Astrocyte (in vitro differentiated cells and primary cell): ENCODE measurements around the gene FRMD8. TPM values are rescaled to one million over a fixed set of nuclear protein-coding genes. Genes with fewer than 3 reads are reported as not detected.

ENCODE experiments used
- DNase-seq: peaks from one replicate; pipeline ENCODE4 v3.0.0-alpha.2; 2010; ENCODE audit warnings: low read depth
- FAIRE-seq: peaks from 2 replicates; lab custom pipeline; 2011; peaks lifted over from hg19 to GRCh38; lab: Jason Lieb, UNC
- H2AFZ ChIP-seq: 2 replicates; pipeline ENCODE4 v1.6.0; 2012; ENCODE audit warnings: low read depth, low read length, inconsistent platforms
- H3K27ac ChIP-seq: 2 replicates; pipeline ENCODE4 v1.5.1; 2011; ENCODE audit warnings: low read depth, low read length, inconsistent platforms
- H3K27me3 ChIP-seq: 2 replicates; pipeline ENCODE4 v1.6.0; 2011; ENCODE audit warnings: low read length, inconsistent platforms; ENCODE audit not compliant: insufficient read depth
- H3K36me3 ChIP-seq: 2 replicates; pipeline ENCODE4 v1.5.1; 2011; ENCODE audit warnings: low read length, inconsistent platforms; ENCODE audit not compliant: insufficient read depth
- H3K4me1 ChIP-seq: 2 replicates; pipeline ENCODE4 v1.5.1; 2011; ENCODE audit warnings: low read length, inconsistent platforms; ENCODE audit not compliant: insufficient read depth
- H3K4me2 ChIP-seq: 2 replicates; pipeline ENCODE4 v1.6.0; 2012; ENCODE audit warnings: low read length, inconsistent platforms
- H3K4me3 ChIP-seq: 2 replicates; pipeline ENCODE4 v1.5.1; 2011; ENCODE audit warnings: low read depth, mild to moderate bottlenecking, low read length, inconsistent platforms; ENCODE audit not compliant: insufficient read depth
- H3K79me2 ChIP-seq: 2 replicates; pipeline ENCODE4 v1.6.0; 2012; ENCODE audit warnings: mild to moderate bottlenecking, low read length, inconsistent platforms; ENCODE audit not compliant: insufficient read depth
- H3K9ac ChIP-seq: 2 replicates; pipeline ENCODE4 v1.6.0; 2012; ENCODE audit warnings: mild to moderate bottlenecking, low read length, inconsistent platforms
- H3K9me3 ChIP-seq: 2 replicates; pipeline ENCODE4 v1.5.1; 2012; ENCODE audit warnings: low read depth, mild to moderate bottlenecking, low read length, inconsistent platforms; ENCODE audit not compliant: insufficient read depth
- H4K20me1 ChIP-seq: 2 replicates; pipeline ENCODE4 v1.6.0; 2012; ENCODE audit warnings: low read length, inconsistent platforms; ENCODE audit not compliant: insufficient read depth
- H3K27ac Mint-ChIP-seq: one replicate; pipeline ENCODE4 v1.8.0; 2021; ENCODE audit warnings: mild to moderate bottlenecking, mixed read lengths; ENCODE audit not compliant: unreplicated experiment
- H3K27me3 Mint-ChIP-seq: one replicate; pipeline ENCODE4 v1.8.0; 2021; ENCODE audit warnings: low read depth, mixed read lengths; ENCODE audit not compliant: unreplicated experiment
- H3K36me3 Mint-ChIP-seq: one replicate; pipeline ENCODE4 v1.8.0; 2021; ENCODE audit warnings: low read depth, mixed read lengths; ENCODE audit not compliant: unreplicated experiment
- H3K4me1 Mint-ChIP-seq: one replicate; pipeline ENCODE4 v1.8.0; 2021; ENCODE audit warnings: low read depth, mixed read lengths; ENCODE audit not compliant: unreplicated experiment
- H3K4me3 Mint-ChIP-seq: one replicate; pipeline ENCODE4 v1.8.0; 2021; ENCODE audit warnings: mild to moderate bottlenecking, moderate library complexity, mixed read lengths; ENCODE audit not compliant: unreplicated experiment
- H3K9me3 Mint-ChIP-seq: one replicate; pipeline ENCODE4 v1.8.0; 2021; ENCODE audit warnings: mild to moderate bottlenecking, mixed read lengths; ENCODE audit not compliant: unreplicated experiment
- EZH2 ChIP-seq: IDR thresholded peaks from 2 replicates; pipeline ENCODE4 v1.6.1; 2012; ENCODE audit warnings: mild to moderate bottlenecking, low read length, inconsistent platforms; ENCODE audit not compliant: insufficient read depth
- total RNA-seq: library from RNA; stranded (reverse); gene quantifications from 2 replicates; pipeline ENCODE4 v1.2.1, GENCODE V29; 2021
- TF ChIP-seq, protein P1 (sequence below): IDR thresholded peaks from 2 replicates; pipeline ENCODE4 v1.5.1; 2011; ENCODE audit warnings: low read depth, mild to moderate bottlenecking, inconsistent platforms, low read length, moderate library complexity; ENCODE audit not compliant: insufficient read depth

Gene FRMD8
- total RNA-seq, 1 donor from 2014 or later, result 61.2 TPM

- Histone ChIP-seq H3K4me3 (no peak overlapping the region), H3K4me2 (peak overlapping the region; percentile 94)
- H3K4me1 Mint-ChIP-seq, result peaks cover 45% of the 10 kb centered on the region
Observed at GRCh38 chr11:65415499-65416340, 29.3 kb downstream of the FRMD8 start.

GRCh38 chr11:65416341-65416824, 29.9 kb downstream of the FRMD8 start:
- Histone ChIP-seq H3K9me3 (no peaks in the 10 kb centered on the region), H3K4me1 (peaks cover 56% of the 10 kb centered on the region), H3K27me3 (no peaks in the 10 kb centered on the region), H3K4me2 (peak overlapping the region; percentile 94), H3K9ac (peak overlapping the region; percentile 96), H3K4me3 (no peak overlapping the region), H2AFZ (peak overlapping the region; percentile 18), H4K20me1 (no peaks in the 10 kb centered on the region), H3K79me2 (peaks cover 56% of the 10 kb centered on the region), H3K36me3 (peaks cover 2% of the 10 kb centered on the region), H3K27ac (no peak overlapping the region)
- DNase-seq (peak; percentile 29), FAIRE-seq (no peak)
- Mint-ChIP-seq H3K27ac (peak overlapping the region; percentile 91), H3K4me3 (peak overlapping the region; percentile 70), H3K27me3 (no peaks in the 10 kb centered on the region), H3K4me1 (peaks cover 51% of the 10 kb centered on the region), H3K9me3 (no peaks in the 10 kb centered on the region), H3K36me3 (no peaks in the 10 kb centered on the region)
- TF ChIP-seq EZH2, result no peak
- TF ChIP-seq, protein P1, sequence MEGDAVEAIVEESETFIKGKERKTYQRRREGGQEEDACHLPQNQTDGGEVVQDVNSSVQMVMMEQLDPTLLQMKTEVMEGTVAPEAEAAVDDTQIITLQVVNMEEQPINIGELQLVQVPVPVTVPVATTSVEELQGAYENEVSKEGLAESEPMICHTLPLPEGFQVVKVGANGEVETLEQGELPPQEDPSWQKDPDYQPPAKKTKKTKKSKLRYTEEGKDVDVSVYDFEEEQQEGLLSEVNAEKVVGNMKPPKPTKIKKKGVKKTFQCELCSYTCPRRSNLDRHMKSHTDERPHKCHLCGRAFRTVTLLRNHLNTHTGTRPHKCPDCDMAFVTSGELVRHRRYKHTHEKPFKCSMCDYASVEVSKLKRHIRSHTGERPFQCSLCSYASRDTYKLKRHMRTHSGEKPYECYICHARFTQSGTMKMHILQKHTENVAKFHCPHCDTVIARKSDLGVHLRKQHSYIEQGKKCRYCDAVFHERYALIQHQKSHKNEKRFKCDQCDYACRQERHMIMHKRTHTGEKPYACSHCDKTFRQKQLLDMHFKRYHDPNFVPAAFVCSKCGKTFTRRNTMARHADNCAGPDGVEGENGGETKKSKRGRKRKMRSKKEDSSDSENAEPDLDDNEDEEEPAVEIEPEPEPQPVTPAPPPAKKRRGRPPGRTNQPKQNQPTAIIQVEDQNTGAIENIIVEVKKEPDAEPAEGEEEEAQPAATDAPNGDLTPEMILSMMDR, result peak; percentile 71

More at GRCh38 chr11:65415499-65416340, 29.3 kb downstream of the FRMD8 start:
- Histone ChIP-seq H3K4me1 (peaks cover 50% of the 10 kb centered on the region), H3K27me3 (no peaks in the 10 kb centered on the region), H3K79me2 (peaks cover 50% of the 10 kb centered on the region), H2AFZ (peak overlapping the region; percentile 18), H4K20me1 (no peaks in the 10 kb centered on the region), H3K9me3 (no peaks in the 10 kb centered on the region), H3K9ac (peak overlapping the region; percentile 96), H3K27ac (no peak overlapping the region), H3K36me3 (peaks cover 4% of the 10 kb centered on the region)
- Mint-ChIP-seq H3K27me3 (no peaks in the 10 kb centered on the region), H3K36me3 (no peaks in the 10 kb centered on the region), H3K9me3 (no peaks in the 10 kb centered on the region), H3K27ac (peak overlapping the region; percentile 41), H3K4me3 (peak overlapping the region; percentile 45)
- FAIRE-seq, result no peak
- TF ChIP-seq, protein P1, result no peak
- TF ChIP-seq EZH2, result no peak
- DNase-seq, result no peak
